Stomach (tissue), 4 donors: ENCODE results near the gene RETREG1.

ENCODE experiments used
- CTCF ChIP-seq, 7 experiments: fragments of 450-650 bp in 4 of 7; fragments of 200-600 bp in 3 of 7; sonication (generic) in 3 of 7; IDR thresholded peaks; one replicate each; pipeline ENCODE4 v1.5.1; 2016 to 2019; ENCODE audit warnings: antibody characterized with exemption in 7 of 7, control low read depth in 2 of 7, mild to moderate bottlenecking in 1 of 7
- EP300 ChIP-seq: sonication (generic); formaldehyde crosslinking; IDR thresholded peaks from one replicate; pipeline ENCODE4 v1.6.1; 2017; ENCODE audit warnings: antibody characterized with exemption
- POLR2A ChIP-seq, 4 donors: fragments of 450-650 bp; IDR thresholded peaks; one replicate each; pipeline ENCODE4 v1.6.1; 2016; ENCODE audit warnings: antibody characterized with exemption in 4 of 4, control low read depth in 2 of 4, mild to moderate bottlenecking in 1 of 4, moderate library complexity in 1 of 4

- TF ChIP-seq CTCF (IDR thresholded peaks at IDR 0.05) (no peak), EP300 (no peak), POLR2A (IDR thresholded peaks at IDR 0.05) (no peak)
Measured at GRCh38 chr5:16557477-16557876, 59.3 kb downstream of the RETREG1 start.
